Measurements from ENCODE around the gene ABHD12.
"Not testable (repeated sequence)": the region's sequence is repeated elsewhere in the genome, so short reads cannot be mapped to it uniquely, and the experiment has no call there.

The ABHD12 gene

GRCh38 chr20:25390538-25391528, at the start of gene ABHD12:
Gene ABHD12, minus strand, starts transcription at chr20:25390835. Its CDS starts 132 bp downstream, at chr20:25390703.
- DNase-seq (ENCODE audit: low read depth in 2 of 2) = peak; percentile 91 to 95

DNA sequence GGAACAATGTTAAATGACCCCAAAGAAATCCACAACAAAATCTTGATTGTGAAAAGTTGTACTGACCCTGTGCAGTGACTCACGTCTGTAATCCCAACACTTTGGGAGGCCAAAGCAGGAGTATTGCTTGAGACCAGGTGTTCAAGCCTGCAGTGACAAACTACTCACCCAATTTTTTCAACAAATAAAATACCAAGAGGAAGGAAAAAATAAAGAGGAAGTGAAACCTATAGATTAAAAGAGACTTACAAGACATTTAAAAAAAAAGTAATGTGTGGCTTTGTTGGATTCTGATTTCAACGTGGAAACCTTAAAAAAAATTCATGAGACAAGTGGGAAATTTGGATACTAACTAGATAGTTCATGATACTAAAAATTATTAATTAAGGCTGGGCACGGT, 48.7 kb upstream of the ABHD12 start:
- DNase-seq (ENCODE audit: low read depth in 2 of 2) = no peak

DNA sequence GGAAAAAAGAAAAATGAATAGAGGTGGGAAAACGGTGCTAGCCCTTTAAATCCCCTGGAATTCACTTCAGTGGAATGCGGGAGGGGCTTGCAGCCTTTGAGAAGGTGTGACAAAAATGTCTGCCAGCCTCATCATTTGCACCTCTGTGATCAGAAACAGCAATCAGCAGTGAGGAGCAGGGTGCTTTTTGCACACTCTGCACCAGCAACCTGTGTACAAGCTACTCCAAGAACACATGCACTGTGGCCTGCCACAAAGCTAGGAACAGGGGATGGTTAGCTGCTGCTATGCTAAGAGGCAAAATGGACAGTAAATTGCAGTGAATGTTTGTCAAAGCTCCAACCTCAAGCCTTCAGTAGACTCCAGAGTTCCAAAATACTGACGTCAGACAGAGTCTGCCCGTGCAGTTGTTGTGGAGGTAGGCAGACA, 46.5 kb upstream of the ABHD12 start:
- no peak for DNase-seq (ENCODE audit: low read depth in 2 of 2)

DNA sequence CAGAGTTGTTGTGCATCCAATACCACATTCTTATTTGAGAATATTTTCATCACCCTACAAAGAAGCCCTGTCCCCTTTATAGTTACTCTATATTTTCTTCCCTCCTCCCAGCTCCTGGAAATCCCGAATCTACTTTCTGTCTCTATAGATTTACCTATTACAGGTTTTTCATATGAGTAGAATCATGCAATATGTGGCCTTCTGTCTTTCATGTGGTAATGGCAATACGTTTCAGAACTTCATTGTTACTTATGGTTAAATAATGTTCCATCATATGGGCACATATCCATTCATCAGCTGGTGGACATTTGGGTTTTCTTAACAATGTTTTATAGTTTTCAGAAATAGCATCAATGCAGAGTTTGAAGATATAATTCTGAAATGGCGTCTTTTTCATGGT, 33.9 kb upstream of the ABHD12 start:
- DNase-seq (ENCODE audit: low read depth in 2 of 2) = no peak

DNA sequence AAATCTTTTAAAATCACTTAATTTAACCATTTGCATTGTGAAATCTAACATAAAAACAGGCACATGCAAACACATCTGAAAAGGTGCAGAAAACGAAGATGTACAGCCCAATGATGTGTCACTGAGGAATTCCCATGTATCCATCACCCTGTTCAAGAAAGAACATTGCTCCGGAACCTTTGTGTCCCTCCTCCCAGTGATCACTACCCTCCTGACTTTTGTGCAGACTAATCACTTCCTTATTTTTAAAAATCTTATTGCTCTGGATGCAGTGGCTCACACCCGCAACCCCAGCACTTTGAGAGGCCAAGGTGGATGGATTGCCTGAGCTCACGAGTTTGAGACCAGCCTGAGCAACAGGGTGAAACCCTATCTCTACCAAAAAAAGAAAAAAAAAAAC, 31.4 kb upstream of the ABHD12 start:
- DNase-seq (ENCODE audit: low read depth in 2 of 2) = no peak

GRCh38 chr20:25421102-25421501, 30.5 kb upstream of the ABHD12 start:
- DNase-seq (ENCODE audit: low read depth in 2 of 2) = no peak

DNA sequence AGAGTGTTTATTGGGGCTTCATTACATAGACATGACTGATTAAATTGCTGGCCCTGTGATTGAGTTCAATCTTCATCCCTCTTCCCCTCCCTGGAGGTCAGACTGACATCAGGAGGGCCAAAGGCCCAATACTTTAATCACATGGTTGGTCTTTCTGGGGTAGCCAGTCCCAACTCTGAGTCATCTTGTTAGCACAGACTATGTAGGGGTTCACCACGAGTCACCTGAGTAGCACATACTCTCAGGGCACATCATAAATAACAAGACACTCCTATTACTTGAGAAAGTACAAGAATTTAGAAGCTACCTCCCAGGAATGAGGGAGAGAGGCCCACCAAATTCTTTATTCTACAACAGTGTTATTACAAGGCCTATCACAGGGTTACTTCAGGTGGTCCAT, 28.1 kb upstream of the ABHD12 start:
- DNase-seq (ENCODE audit: low read depth in 2 of 2) = no peak

- DNase-seq (ENCODE audit: low read depth in 2 of 2) = no peak
Observed at GRCh38 chr20:25408890-25409289, 18.3 kb upstream of the ABHD12 start.

DNA sequence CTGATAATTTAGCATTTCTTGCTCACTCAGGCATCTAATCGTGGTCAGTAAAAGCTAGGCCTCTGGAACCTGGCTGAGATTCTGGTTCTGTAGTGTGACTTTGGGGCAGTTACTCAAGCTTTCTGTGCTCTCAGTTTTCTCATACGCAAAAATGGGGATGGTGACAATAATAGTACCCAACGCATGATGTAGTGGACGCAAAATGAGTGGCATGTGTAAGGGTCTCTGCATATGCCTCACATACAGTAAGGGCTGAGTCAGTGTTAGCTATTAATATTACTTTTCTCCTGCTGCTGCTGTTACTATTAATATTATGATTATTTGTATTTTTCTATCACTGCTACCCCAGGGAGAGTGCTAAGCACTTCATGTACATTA, 17.5 kb upstream of the ABHD12 start:
- DNase-seq (ENCODE audit: low read depth in 2 of 2) = no peak

DNA sequence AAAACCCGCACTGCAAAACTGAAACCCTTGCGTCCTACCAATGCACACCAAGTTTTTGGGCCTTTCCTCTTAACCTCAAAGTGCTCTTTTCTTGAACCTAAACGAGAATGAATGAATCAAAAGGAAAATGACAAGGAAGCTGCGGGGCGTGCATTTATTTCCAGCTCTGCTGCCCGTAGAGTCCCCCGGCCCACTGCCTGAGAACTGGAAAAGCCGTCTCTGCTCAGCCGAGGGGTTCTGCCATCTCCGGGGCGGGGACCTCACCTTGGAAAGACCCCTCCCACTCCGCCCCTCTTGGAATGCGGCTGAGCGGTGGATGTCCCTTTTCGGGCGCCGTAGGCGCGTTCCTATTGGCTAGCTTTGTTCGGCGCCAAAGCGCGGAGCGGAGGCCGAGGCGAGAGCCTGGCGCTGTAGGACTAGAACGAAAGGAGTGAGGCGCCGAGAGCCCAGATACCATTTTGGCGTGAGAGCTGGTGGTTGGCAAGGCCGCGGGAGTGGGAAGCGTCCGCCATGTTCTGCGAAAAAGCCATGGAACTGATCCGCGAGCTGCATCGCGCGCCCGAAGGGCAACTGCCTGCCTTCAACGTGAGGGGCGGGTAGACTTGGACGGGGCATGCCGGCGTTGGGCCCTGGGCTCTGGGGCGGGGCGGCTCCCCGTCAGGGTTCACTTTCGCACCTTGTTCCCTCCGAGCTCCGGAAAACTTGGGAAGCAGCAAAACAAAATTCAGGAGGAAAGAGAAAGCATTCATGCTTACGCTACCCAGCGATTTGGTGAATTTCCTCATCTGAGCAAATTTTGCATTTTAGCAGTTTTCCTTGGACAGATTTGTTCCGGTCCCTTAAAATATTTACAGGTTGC, 16.9 kb upstream of the ABHD12 start, which contains the start of gene GINS1:
Gene GINS1 (plus strand): TSS at position 363 of the 859 bp plus-strand sequence. CDS start 148 bp downstream, at position 511.
- DNase-seq (ENCODE audit: low read depth in 2 of 2) = peak; percentile 79 to 87

GRCh38 chr20:25402583-25402982, 11.9 kb upstream of the ABHD12 start:
- DNase-seq (ENCODE audit: low read depth in 2 of 2) = no peak

- not testable (repeated sequence) for DNase-seq (ENCODE audit: low read depth in 2 of 2)
Observed at GRCh38 chr20:25400291-25400732, 9.7 kb upstream of the ABHD12 start.

- no peak for DNase-seq (ENCODE audit: low read depth in 2 of 2)
Observed at GRCh38 chr20:25399037-25399430, 8.4 kb upstream of the ABHD12 start.

DNA sequence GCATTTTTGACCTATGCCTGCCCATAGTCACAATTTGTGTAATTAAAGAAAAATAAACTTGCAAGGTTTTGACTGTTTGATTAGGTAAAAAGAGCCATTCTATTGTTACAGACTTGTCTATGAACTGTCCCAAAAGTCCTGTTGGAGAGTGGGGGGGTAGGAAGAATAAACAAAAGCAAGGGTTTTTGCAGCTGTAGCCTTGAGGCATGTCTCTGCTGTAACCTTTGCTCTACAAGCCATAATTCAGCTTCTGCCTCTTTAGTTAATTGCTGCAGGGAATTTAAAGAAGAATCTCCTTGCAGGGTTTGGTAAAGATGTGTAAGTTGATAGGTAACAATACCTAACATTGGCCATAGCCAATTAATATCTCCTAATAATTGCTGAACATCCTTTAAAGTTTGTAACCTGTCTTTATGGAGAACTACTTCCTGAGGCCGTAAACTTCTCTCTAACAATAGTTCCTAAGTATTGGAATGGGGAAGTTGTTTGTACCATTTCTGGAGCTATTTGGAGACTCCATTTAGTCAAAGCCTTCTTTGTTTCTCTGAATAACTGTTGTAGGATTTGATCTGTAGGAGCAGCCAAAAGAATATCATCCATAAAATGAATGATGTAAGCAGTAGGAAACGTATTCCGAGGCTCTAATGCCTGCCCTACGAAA, 7.9 kb upstream of the ABHD12 start:
- DNase-seq (ENCODE audit: low read depth in 2 of 2) = no peak

GRCh38 chr20:25397821-25398220, 7.2 kb upstream of the ABHD12 start:
- DNase-seq (ENCODE audit: low read depth in 2 of 2) = no peak

- no peak for DNase-seq (ENCODE audit: low read depth in 2 of 2)
Observed at GRCh38 chr20:25397096-25397495, 6.5 kb upstream of the ABHD12 start.

- no peak for DNase-seq (ENCODE audit: low read depth in 2 of 2)
Observed at GRCh38 chr20:25394996-25395395, 4.4 kb upstream of the ABHD12 start.

GRCh38 chr20:25394276-25394675, 3.6 kb upstream of the ABHD12 start:
- DNase-seq (ENCODE audit: low read depth in 2 of 2) = no peak

GRCh38 chr20:25389858-25390537, 637 bp downstream of the ABHD12 start:
- peak; percentile 22 to 23 for DNase-seq (ENCODE audit: low read depth in 2 of 2)

DNA sequence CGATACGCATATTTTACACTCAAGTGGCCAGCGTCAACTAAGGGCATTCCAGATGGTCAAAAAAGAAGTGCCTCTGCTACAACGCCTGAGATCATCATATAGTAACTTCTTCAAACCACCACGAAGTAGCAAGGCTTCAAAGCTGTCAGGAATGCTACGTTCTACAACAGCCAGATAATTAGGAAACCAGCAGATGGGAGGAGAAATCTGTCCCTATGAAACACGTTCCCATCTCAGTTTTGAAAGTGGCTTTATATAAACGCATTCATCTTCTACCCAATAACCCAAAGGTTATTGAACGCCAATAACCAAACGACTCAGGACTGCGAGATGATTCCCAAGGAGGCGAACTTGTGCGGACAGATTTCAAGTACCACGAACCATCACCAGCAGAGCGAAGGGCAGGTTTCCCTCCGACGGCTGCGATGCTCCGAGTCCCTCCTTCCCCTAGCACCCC, 1.2 kb downstream of the ABHD12 start:
- DNase-seq (ENCODE audit: low read depth in 2 of 2) = no peak

Data from stimulated activated CD4-positive, alpha-beta T cell treated with anti-CD3 and anti-CD28 coated beads, Interleukin-4, amount 100 ng/mL, for 48 hours (primary cell).